HepG2 (cell line): ENCODE measurements around the gene ANKRD22. TPM values are rescaled to one million over a fixed set of nuclear protein-coding genes. Genes with fewer than 3 reads are reported as not detected.

Experiments
- ATAC-seq: fragments of 200-7000 bp; cut with Tn5 transposase; 3 replicates; pipeline ENCODE4 v1.9.1; 2020; ENCODE audit warnings: mild to moderate bottlenecking, moderate library complexity
- BruUV-seq: library from RNA; stranded (reverse); fragments of 400-500 nt; replicated peaks from 2 replicates; lab custom pipeline; 2021; lab: Mats Ljungman, UMichigan
- CTCF ChIA-PET: fragments of 300-600 bp; formaldehyde crosslinking; extraction: SDS; loops from one replicate; lab custom pipeline; 2021; ENCODE audit warnings: low total read pairs, inconsistent platforms, low intra/inter-chr PET ratio; lab: Yijun Ruan, JAX
- POLR2A ChIA-PET: fragments of 350-600 bp; sonication (Branson Sonifier 250); formaldehyde crosslinking; loops from one replicate; lab custom pipeline; 2020; ENCODE audit warnings: antibody characterized with exemption, inconsistent platforms; lab: Yijun Ruan, JAX
- DNase-seq: peaks from one replicate; pipeline ENCODE4 v3.0.0-alpha.2; 2015; ENCODE audit warnings: low spot score
- FAIRE-seq: peaks from 3 replicates; lab custom pipeline; 2011; peaks lifted over from hg19 to GRCh38; lab: Jason Lieb, UNC
- H2AFZ ChIP-seq: one replicate; pipeline ENCODE4 v1.6.1; 2011; ENCODE audit warnings: low read length, inconsistent platforms
- H3K27ac ChIP-seq: fragments of 300-600 bp; 3 replicates; pipeline ENCODE4 v1.8.0; 2011; ENCODE audit warnings: mixed run types, mild to moderate bottlenecking, mixed read lengths, low read length, inconsistent platforms; ENCODE audit not compliant: insufficient read depth; ENCODE audit errors: extremely low read length
- H3K27me3 ChIP-seq, 2 experiments: fragments of 200-600 bp in 1 of 2; 2 replicates in 1 of 2; 3 replicates in 1 of 2; pipeline versions ENCODE4 v1.6.0 to v1.8.0; 2011; ENCODE audit warnings: low read length in 2 of 2, mild to moderate bottlenecking in 2 of 2, moderate library complexity in 2 of 2, inconsistent platforms in 1 of 2; ENCODE audit not compliant: insufficient read depth in 2 of 2, control insufficient read depth in 1 of 2
- H3K36me3 ChIP-seq, 2 experiments: fragments of 200-600 bp in 1 of 2; replicated peaks in 1 of 2; 2 replicates in 1 of 2; 3 replicates in 1 of 2; pipeline versions ENCODE4 v1.5.1 to v1.8.0; 2011; ENCODE audit warnings: low read length in 2 of 2, inconsistent platforms in 1 of 2; ENCODE audit not compliant: insufficient read depth in 2 of 2, control insufficient read depth in 1 of 2
- H3K4me1 ChIP-seq: 2 replicates; pipeline ENCODE4 v1.5.1; 2012; ENCODE audit warnings: low read length, inconsistent platforms; ENCODE audit not compliant: insufficient read depth
- H3K4me2 ChIP-seq: 2 replicates; pipeline ENCODE4 v1.6.0; 2011; ENCODE audit warnings: low read depth, low read length, inconsistent platforms
- H3K4me3 ChIP-seq, 3 experiments: fragments of 200-600 bp in 1 of 3; sonication (generic), shearing (Covaris generic) in 1 of 3; replicated peaks in 1 of 3; 2 replicates each; pipeline ENCODE4 v1.5.1; 2011 to 2016; ENCODE audit warnings: low read length in 3 of 3, inconsistent platforms in 2 of 3, low read depth in 2 of 3, mild to moderate bottlenecking in 2 of 3, control low read depth in 1 of 3, mixed read lengths in 1 of 3; ENCODE audit not compliant: insufficient read depth in 1 of 3
- H3K79me2 ChIP-seq: one replicate; pipeline ENCODE4 v1.6.1; 2011; ENCODE audit warnings: low read length, inconsistent platforms; ENCODE audit not compliant: insufficient read depth
- H3K9ac ChIP-seq: 2 replicates; pipeline ENCODE4 v1.6.0; 2011; ENCODE audit warnings: mild to moderate bottlenecking, low read depth, low read length, inconsistent platforms; ENCODE audit not compliant: insufficient read depth
- H3K9me3 ChIP-seq: 2 replicates; pipeline ENCODE4 v1.5.1; 2012; ENCODE audit warnings: mild to moderate bottlenecking, low read length
- H4K20me1 ChIP-seq: 2 replicates; pipeline ENCODE4 v1.6.0; 2011; ENCODE audit warnings: inconsistent platforms, mild to moderate bottlenecking, low read length, moderate library complexity; ENCODE audit not compliant: insufficient read depth
- AKAP8 ChIP-seq: sonication (generic); formaldehyde crosslinking; IDR thresholded peaks from 2 replicates; pipeline ENCODE4 v1.5.1; 2020; ENCODE audit warnings: mild to moderate bottlenecking, missing genetic modification reagents
- E2F5 ChIP-seq: sonication (generic); formaldehyde crosslinking; conservative IDR thresholded peaks from 2 replicates; pipeline ENCODE4 v1.4.0; 2020; ENCODE audit warnings: missing genetic modification reagents
- PHF5A ChIP-seq: IDR thresholded peaks from one replicate; pipeline ENCODE4 v1.6.1; 2018; ENCODE audit warnings: low read depth, missing genetic modification reagents; ENCODE audit not compliant: unreplicated experiment
- PTBP1 ChIP-seq: fragments of 200-400 bp; formaldehyde crosslinking; IDR thresholded peaks from 2 replicates; pipeline ENCODE4 v1.6.1; 2018; ENCODE audit warnings: low read length, low read depth; ENCODE audit not compliant: poor library complexity, severe bottlenecking
- RBM39 ChIP-seq: fragments of 200-400 bp; formaldehyde crosslinking; IDR thresholded peaks from one replicate; pipeline ENCODE4 v1.6.1; 2018; ENCODE audit warnings: antibody characterized with exemption, mild to moderate bottlenecking, low read depth, low read length; ENCODE audit not compliant: poor library complexity, severe bottlenecking
- ZBTB21 ChIP-seq: sonication (generic); formaldehyde crosslinking; IDR thresholded peaks from 2 replicates; pipeline ENCODE4 v1.4.0; 2020; ENCODE audit warnings: missing genetic modification reagents
- ZNF292 ChIP-seq: sonication (generic); formaldehyde crosslinking; IDR thresholded peaks from 2 replicates; pipeline ENCODE4 v1.8.1; 2022; ENCODE audit warnings: mild to moderate bottlenecking, low read depth, missing genetic modification reagents, borderline replicate concordance
- ZNF44 ChIP-seq: sonication (generic); formaldehyde crosslinking; IDR thresholded peaks from 2 replicates; pipeline ENCODE4 v1.5.1; 2020; ENCODE audit warnings: mild to moderate bottlenecking, missing genetic modification reagents
- ZNF468 ChIP-seq: sonication (generic); formaldehyde crosslinking; IDR thresholded peaks from 2 replicates; pipeline ENCODE4 v1.8.0; 2022; ENCODE audit warnings: mild to moderate bottlenecking, moderate library complexity, missing genetic modification reagents
- ZNF629 ChIP-seq: sonication (generic); formaldehyde crosslinking; conservative IDR thresholded peaks from 2 replicates; pipeline ENCODE4 v1.5.0; 2020; ENCODE audit warnings: missing genetic modification reagents
- ZNF777 ChIP-seq: sonication (generic); formaldehyde crosslinking; IDR thresholded peaks from 2 replicates; pipeline ENCODE4 v1.4.0; 2020; ENCODE audit warnings: missing genetic modification reagents
- WGBS: methylation state at CpG from one replicate; pipeline ENCODE4 v1.1.6; 2017; ENCODE audit warnings: low lambda C conversion rate; 5-methylcytosine and 5-hydroxymethylcytosine counted together
- in situ Hi-C: cut with HindIII; loops from 2 replicates; pipeline ENCODE4 v1.10.0; 2017; ENCODE audit warnings: low pct_unique_long_range_greater_than_20kb; ENCODE audit not compliant: extremely low pct_ligation_motif_present
- intact Hi-C: fragments of 100-400 bp; cut with micrococcal nuclease; formaldehyde crosslinking; loops from one replicate; pipeline ENCODE4 v1.10.0; 2022; ENCODE audit not compliant: unreplicated experiment
- polyA plus RNA-seq, 8 experiments: library from polyadenylated mRNA; depleted of rRNA in 3 of 8; stranded (reverse) in 7 of 8; unstranded in 1 of 8; fragments of >200 nt; fragmentation: Illumina TruSeq in 4 of 8; extraction: Trizol in 4 of 8; gene quantifications; 2 replicates each; pipeline versions ENCODE4 v1.2.1 to v1.2.3, GENCODE V29; 2011 to 2016; ENCODE audit warnings: low read depth in 4 of 8, missing spikeins in 1 of 8, mixed read lengths in 1 of 8; ENCODE audit not compliant: insufficient read depth in 1 of 8
- total RNA-seq, 5 experiments: library from RNA; depleted of rRNA; stranded (reverse); fragments of >200 nt; fragmentation: Illumina TruSeq; extraction: Trizol; gene quantifications; 2 replicates each; pipeline ENCODE4 v1.2.3, GENCODE V29; 2016; ENCODE audit warnings: low read depth in 1 of 5
- TF ChIP-seq, protein P1 (sequence below): IDR thresholded peaks from 2 replicates; pipeline ENCODE4 v1.6.1; 2016

ANKRD22 gene
- total and polyA plus RNA-seq, 2 of the 13 experiments (the other 11 are each of a cell fraction or from before 2014, with no cell fraction given), result not detected

DNA sequence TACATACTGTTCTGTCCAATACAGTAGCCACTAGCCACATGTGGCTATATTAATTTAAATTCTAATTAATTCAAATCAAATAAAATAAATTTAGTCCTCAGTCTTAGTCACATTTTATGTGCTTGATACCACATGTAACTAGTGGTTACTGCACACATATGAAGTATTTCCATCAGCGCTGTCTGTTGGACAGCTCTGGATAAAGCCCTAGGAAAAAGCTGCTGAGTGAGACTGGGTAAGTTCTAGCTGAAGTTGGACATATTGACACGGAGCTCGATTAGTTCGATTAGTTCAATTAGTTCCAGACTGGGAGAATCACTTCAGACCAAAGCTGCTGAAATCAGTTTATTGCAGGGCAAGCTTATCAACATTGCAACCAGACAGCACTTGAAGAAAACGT, 64.2 kb downstream of the ANKRD22 start:
- intact Hi-C loops, result no loop called here
- H3K36me3 ChIP-seq, result no peaks in the 10 kb centered on the region
- TF ChIP-seq ZNF629 (CRISPR knock-in tag) (no peak), ZBTB21 (CRISPR knock-in tag) (no peak), PTBP1 (no peak), AKAP8 (CRISPR knock-in tag) (no peak), ZNF292 (CRISPR knock-in tag) (no peak), E2F5 (no peak), RBM39 (no peak), PHF5A (no peak), ZNF468 (no peak), ZNF777 (CRISPR knock-in tag) (no peak), ZNF44 (CRISPR knock-in tag) (no peak)
- TF ChIP-seq, protein P1, sequence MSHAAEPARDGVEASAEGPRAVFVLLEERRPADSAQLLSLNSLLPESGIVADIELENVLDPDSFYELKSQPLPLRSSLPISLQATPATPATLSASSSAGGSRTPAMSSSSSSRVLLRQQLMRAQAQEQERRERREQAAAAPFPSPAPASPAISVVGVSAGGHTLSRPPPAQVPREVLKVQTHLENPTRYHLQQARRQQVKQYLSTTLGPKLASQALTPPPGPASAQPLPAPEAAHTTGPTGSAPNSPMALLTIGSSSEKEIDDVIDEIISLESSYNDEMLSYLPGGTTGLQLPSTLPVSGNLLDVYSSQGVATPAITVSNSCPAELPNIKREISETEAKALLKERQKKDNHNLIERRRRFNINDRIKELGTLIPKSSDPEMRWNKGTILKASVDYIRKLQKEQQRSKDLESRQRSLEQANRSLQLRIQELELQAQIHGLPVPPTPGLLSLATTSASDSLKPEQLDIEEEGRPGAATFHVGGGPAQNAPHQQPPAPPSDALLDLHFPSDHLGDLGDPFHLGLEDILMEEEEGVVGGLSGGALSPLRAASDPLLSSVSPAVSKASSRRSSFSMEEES (CRISPR knock-in tag), result no peak
- TF ChIP-seq, all 625 proteins: peak for 0
- ATAC-seq (no peak), FAIRE-seq (no peak), DNase-seq (no peak)
- Histone ChIP-seq H3K4me1 (no peaks in the 10 kb centered on the region), H3K9me3 (no peaks in the 10 kb centered on the region), H3K4me2 (no peak overlapping the region), H2AFZ (no peak overlapping the region), H3K79me2 (no peaks in the 10 kb centered on the region), H4K20me1 (no peaks in the 10 kb centered on the region), H3K4me3 (no peak overlapping the region), H3K27me3 (no peaks in the 10 kb centered on the region), H3K9ac (no peak overlapping the region), H3K27ac (no peak overlapping the region)
- in situ Hi-C loops, result no loop called here
- POLR2A ChIA-PET, result no interaction called here
- CTCF ChIA-PET, result no interaction called here
- 14% methylated on average over 5 of the region's 5 CpGs for WGBS
- no TSS peak for BruUV-seq
